HG02840 (cell line): ENCODE data around the gene KCNJ9.

ENCODE experiments used
- ATAC-seq: cut with Tn5 transposase; IDR thresholded peaks from one replicate; pipeline ENCODE4 v1.9.1; 2021; ENCODE audit warnings: mild to moderate bottlenecking, moderate library complexity, moderate number of reproducible peaks; ENCODE audit not compliant: unreplicated experiment, low FRiP score

KCNJ9 gene

GRCh38 chr1:160064746-160065145, 16.6 kb upstream of the KCNJ9 start:
- no peak for ATAC-seq

- no peak for ATAC-seq
Measured at GRCh38 chr1:160066829-160067745, 14.3 kb upstream of the KCNJ9 start.

DNA sequence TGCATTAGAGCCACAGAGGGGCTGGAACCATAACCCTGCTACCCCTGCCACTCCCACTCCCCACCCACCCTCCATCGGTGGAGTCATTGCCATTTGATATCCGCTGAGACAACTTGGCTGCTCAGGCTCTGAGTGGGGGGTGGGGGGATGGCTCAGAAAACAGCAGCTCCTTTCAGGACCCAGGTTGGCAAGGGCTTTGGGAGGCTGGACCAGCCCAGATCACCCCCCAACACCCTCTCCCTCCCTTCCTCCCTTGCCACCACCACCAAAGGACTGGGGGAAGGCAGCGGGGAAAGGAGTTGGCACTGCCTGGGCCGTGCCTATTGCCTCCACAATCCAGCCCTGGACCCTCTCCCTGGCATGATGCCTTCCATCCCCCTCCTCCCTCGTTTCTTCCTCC, 13.1 kb upstream of the KCNJ9 start:
- ATAC-seq, result no peak

DNA sequence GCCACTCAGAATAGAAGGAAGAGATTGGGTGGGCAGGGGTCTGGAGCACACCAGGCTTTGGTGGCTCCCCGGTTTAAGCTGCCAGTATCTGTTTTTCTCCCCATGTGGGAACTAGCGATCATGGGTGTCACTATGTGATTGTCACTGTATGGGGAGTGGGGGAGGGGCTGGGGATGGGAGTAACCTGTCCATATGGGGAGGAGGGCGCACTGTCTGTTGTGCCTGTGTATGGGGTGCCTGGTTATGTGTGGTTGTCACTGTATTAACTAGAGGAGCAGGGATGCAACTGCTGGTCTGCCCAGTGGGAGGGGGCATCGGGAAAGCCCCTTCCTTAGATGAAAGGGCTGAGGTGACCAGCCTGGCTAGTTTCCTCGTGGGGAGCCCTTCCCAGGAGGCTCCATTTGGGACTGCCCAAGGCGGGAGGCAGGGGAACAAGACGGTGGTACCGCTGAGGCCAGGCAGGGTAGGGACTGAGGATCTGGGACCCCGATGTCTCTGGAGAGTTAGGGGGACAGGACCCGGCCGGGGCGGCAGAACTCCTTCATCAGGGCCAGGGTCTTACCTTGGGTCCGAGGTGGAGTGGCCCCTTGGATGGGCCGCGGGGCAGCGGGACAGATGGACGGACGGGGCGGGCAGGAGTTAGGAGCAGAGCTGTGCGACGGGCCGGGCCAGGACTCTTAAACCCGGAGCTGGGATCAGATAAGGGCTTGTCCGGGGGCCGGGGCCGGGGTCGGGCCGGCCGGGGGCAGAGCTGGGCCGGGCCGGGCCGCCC, 11.7 kb upstream of the KCNJ9 start, which contains the start of gene KCNJ10:
Gene KCNJ10 (minus strand): TSS at position 701 of the 772 bp plus-strand sequence. CDS start 27,628 bp downstream, outside the sequence.
- no peak for ATAC-seq

DNA sequence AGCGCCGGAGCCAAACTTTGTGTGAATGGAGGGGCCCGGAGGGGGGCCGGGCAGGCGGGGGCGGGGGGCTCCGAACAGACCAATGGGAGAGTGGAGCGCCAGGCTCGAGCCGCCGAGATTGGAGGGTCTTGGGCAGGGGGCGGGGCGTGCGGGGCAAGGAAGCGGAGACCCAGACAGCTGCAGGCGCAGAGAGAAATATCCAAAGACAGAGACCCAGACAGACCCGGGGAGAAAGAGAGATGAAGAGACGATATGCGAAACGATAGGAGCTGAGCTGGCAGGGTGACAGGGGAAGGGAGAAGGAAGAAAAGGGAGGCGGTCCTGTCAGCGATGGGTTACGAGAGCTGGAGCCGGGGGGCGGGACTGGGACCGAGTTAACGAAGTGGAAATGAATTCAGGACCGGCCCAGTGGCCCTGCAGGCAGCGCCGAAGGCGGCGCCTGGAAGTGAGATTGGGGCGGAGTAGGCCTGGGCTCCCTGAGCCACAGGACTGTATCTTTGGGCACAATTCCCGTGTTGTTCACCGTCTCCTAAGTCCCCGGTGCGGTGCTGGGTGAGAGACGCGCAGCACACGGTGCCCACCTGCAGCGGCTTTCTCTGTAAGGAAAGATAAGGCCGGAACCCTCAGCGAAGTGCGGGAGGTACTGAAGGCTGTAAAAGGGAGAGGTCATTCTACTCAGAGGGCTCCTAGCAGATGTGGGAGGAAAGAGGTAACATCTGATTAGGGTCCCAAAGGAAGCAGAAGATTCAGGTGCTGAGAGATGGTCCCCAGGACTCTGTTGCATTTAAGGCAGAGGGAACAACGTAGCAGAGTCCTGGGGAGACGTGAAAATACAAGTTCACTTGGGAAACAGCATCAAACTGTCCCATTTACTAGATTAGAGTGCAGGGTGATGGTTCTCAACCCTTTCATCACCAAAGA, 10.8 kb upstream of the KCNJ9 start:
- no peak for ATAC-seq

DNA sequence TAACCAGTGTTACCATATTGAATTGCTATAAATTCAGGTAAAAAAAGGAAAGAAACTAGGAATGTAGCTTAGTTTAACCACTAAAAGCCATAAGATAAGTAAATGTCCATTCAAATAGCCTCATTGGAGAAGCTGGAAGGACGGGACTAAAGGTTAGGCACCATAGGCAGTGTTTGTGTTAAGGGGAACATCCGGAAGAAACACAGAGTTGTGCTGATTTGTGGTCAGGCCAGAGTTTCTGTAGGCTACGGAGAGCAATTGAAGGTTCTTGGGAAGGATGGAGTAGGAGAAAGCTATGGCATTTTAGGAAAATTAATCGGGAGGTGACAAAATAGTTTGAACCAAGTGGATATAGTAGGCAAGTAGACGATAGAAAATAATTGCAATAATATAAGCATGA, 10.0 kb upstream of the KCNJ9 start:
- ATAC-seq, result no peak

DNA sequence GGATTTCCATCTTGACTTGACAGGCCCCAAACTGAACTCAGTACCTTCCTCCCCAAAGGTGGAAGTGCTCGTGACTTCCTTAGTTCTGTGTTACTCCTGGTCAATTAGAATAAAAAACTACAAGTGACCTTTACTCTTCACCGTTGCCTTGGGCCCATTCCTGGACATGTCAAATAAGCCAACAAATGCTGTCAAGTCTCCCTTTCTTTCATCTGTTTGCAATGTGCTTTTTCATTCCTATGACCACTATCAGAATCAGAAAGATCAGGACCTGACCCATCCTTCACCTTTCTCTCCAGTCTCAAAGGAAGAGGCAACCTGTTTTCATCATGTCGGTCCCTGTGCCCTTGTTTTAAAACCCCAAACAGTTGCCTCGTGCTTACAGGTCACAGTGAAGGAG, 6.5 kb upstream of the KCNJ9 start:
- ATAC-seq, result no peak

DNA sequence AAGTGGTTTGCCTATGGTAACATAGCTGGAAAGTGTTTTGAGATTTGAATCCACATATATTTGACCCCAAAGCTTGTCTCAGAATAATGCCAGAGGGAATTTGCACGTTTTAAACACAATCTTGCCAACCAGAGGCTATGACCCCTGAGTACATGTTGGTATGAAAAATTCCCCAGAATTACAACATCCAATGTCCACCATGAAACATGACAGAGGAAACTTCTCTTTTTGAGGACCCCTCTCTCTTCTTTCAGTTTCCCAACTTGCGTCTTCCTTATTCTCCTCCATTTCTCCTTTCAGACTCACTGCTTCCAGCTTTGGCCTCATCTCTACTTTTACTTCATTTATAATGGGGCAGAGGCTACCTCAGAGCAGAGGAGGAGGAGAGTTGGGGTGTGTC, 5.5 kb upstream of the KCNJ9 start:
- no peak for ATAC-seq

- ATAC-seq, result no peak
Measured at GRCh38 chr1:160076295-160076694, 5.0 kb upstream of the KCNJ9 start.

- no peak for ATAC-seq
Measured at GRCh38 chr1:160077486-160077885, 3.9 kb upstream of the KCNJ9 start.

GRCh38 chr1:160078512-160079195, 2.7 kb upstream of the KCNJ9 start:
- ATAC-seq, result no peak

- ATAC-seq, result no peak
Measured at GRCh38 chr1:160079448-160079847, 1.9 kb upstream of the KCNJ9 start.

- ATAC-seq, result no peak
Measured at GRCh38 chr1:160080381-160081100, 797 bp upstream of the KCNJ9 start.

DNA sequence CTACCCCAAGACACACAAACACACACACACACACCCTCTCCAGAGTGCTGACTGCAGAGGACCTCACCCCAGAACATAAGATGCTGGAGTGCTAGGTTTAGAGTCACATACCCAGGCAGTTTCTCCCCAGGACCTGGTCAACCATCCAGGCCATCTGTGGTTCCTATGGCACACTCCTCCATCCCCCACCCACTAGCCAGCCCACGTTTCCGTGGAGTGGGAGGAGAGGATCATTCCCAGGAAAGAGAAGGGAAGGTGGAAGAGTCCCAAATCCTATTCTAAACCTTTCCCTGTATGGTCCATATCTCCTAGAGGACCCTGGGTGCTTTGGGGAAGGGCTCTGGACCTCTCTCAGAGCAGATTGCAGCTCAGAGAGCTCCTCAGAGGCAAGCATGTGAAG, 1.1 kb downstream of the KCNJ9 start:
- ATAC-seq, result no peak

DNA sequence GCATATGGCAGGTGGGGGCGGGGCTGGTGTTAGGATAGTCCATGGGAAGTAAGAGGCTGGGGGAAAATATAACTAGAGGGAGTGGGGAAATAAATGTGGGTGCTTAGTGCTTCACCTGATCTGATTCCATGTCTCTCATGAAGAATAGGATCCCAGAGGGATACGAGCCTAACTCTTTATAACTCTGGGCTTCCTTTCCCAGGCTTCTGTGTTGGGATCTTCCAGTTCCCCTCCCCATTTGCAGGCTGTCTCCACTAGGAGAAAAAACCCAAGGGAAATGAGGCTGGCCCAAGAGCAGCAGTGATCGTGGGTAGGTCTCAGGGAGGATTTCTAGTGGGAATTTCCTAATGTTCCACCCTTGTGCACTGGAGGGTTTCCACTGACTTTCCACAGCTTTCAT, 1.6 kb downstream of the KCNJ9 start:
- ATAC-seq, result no peak

DNA sequence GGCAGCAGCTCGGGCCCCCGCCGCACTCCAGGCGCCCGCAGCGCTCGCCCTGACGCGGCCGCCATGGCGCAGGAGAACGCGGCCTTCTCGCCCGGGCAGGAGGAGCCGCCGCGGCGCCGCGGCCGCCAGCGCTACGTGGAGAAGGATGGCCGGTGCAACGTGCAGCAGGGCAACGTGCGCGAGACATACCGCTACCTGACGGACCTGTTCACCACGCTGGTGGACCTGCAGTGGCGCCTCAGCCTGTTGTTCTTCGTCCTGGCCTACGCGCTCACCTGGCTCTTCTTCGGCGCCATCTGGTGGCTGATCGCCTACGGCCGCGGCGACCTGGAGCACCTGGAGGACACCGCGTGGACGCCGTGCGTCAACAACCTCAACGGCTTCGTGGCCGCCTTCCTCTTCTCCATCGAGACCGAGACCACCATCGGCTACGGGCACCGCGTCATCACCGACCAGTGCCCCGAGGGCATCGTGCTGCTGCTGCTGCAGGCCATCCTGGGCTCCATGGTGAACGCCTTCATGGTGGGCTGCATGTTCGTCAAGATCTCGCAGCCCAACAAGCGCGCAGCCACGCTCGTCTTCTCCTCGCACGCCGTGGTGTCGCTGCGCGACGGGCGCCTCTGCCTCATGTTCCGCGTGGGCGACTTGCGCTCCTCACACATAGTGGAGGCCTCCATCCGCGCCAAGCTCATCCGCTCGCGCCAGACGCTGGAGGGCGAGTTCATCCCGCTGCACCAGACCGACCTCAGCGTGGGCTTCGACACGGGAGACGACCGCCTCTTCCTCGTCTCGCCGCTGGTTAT, 2.8 kb downstream of the KCNJ9 start:
- no peak for ATAC-seq

DNA sequence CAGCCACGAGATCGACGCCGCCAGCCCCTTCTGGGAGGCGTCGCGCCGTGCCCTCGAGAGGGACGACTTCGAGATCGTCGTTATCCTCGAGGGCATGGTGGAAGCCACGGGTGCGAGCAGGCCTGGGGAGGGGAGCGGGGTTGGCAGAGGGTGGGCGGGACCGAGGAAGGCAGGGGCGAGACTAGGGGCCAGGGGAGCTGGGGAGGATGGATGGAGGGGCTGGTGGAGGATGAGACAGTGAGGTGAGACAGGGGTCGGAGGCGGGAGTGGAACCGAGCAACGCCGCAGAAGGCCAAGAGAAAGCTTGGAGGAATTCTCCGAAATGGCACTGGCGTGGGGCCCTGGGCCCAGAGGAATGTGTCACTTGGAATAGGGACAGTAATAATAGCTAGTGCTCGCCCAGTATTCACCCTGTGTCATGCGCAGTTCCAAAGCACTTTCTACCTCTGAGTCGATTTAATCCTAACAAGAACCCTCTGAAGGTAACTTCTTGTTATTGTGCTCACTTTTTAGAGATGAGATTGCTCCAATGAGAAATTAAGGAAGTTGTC, 3.5 kb downstream of the KCNJ9 start:
- no peak for ATAC-seq
